B cell (primary cell): ENCODE measurements around the gene BPIFB2.

Experiments used
- CTCF ChIP-seq: fragments of 200-600 bp; IDR thresholded peaks from one replicate; pipeline ENCODE4 v1.8.0; 2022; ENCODE audit warnings: antibody characterized with exemption, mild to moderate bottlenecking
- EZH2 ChIP-seq: IDR thresholded peaks from 2 replicates; pipeline ENCODE4 v1.6.1; 2012; ENCODE audit warnings: borderline replicate concordance, low read depth, mild to moderate bottlenecking, moderate library complexity, low read length; ENCODE audit not compliant: insufficient read depth, poor library complexity, severe bottlenecking

GRCh38 chr20:33034901-33035492, 27.5 kb downstream of the BPIFB2 start:
- TF ChIP-seq EZH2, result no peak
- TF ChIP-seq CTCF, result no peak
